H1 (cell line): ENCODE results near the gene FGFR2. TPM values are rescaled to one million over a fixed set of nuclear protein-coding genes. Genes with fewer than 3 reads are reported as not detected.

Source experiments
- CTCF ChIA-PET: fragments of 300-600 bp; sonication (Branson Sonifier 250); formaldehyde crosslinking; loops from one replicate; lab custom pipeline; 2021; ENCODE audit not compliant: partially characterized antibody; lab: Charles Lee
- POLR2A ChIA-PET: fragments of 300-600 bp; sonication (Branson Sonifier 250); formaldehyde crosslinking; loops from one replicate; lab custom pipeline; 2021; ENCODE audit warnings: inconsistent platforms; ENCODE audit not compliant: partially characterized antibody; lab: Charles Lee
- DNase-seq, 2 experiments: peaks; one replicate each; pipeline versions ENCODE4 v3.0.0 to v3.0.0-alpha.2; 2010 to 2022; ENCODE audit warnings: low spot score in 2 of 2, low read depth in 1 of 2, mixed read lengths in 1 of 2
- FAIRE-seq: peaks from 2 replicates; lab custom pipeline; 2011; peaks lifted over from hg19 to GRCh38; lab: Jason Lieb, UNC
- H2AFZ ChIP-seq: 2 replicates; pipeline ENCODE4 v1.8.1; 2012; ENCODE audit warnings: low read length, inconsistent platforms
- H2AK5ac ChIP-seq: 2 replicates; pipeline ENCODE4 v1.6.1; 2013; ENCODE audit warnings: low read depth, low read length
- H2BK120ac ChIP-seq: replicated peaks from 2 replicates; pipeline ENCODE3; 2013; ENCODE audit warnings: low read depth, low read length, inconsistent platforms
- H2BK12ac ChIP-seq: 2 replicates; pipeline ENCODE4 v1.6.1; 2013; ENCODE audit warnings: low read depth, low read length
- H2BK15ac ChIP-seq: 2 replicates; pipeline ENCODE4 v1.6.1; 2013; ENCODE audit warnings: low read length
- H2BK20ac ChIP-seq: 2 replicates; pipeline ENCODE4 v1.6.1; 2013; ENCODE audit warnings: low read length
- H2BK5ac ChIP-seq: 2 replicates; pipeline ENCODE4 v1.6.1; 2013; ENCODE audit warnings: low read depth, low read length
- H3K14ac ChIP-seq: 2 replicates; pipeline ENCODE4 v1.6.1; 2013; ENCODE audit warnings: inconsistent platforms; ENCODE audit not compliant: insufficient read length
- H3K18ac ChIP-seq: 2 replicates; pipeline ENCODE4 v1.6.1; 2013; ENCODE audit warnings: low read length; ENCODE audit errors: extremely low read depth
- H3K23ac ChIP-seq: 2 replicates; pipeline ENCODE4 v1.6.1; 2013; ENCODE audit warnings: inconsistent platforms; ENCODE audit not compliant: insufficient read length
- H3K23me2 ChIP-seq: 2 replicates; pipeline ENCODE4 v1.6.1; 2013; ENCODE audit warnings: low read depth, low read length
- H3K27ac ChIP-seq: 2 replicates; pipeline ENCODE4 v1.6.1; 2011; ENCODE audit warnings: low read depth, low read length, inconsistent platforms
- H3K27me3 ChIP-seq, 4 experiments: replicated peaks in 1 of 4; 1 replicate in 1 of 4; 2 replicates in 3 of 4; pipeline versions ENCODE4 v1.6.1 to v1.8.1; 2011 to 2013; ENCODE audit warnings: low read length in 3 of 4, mild to moderate bottlenecking in 3 of 4, inconsistent platforms in 2 of 4, mixed read lengths in 2 of 4, moderate library complexity in 1 of 4; ENCODE audit not compliant: control insufficient read depth in 3 of 4, insufficient read depth in 3 of 4; ENCODE audit errors: extremely low read depth in 1 of 4
- H3K36me3 ChIP-seq, 4 experiments: 2 replicates each; pipeline versions ENCODE4 v1.6.1 to v1.8.1; 2011 to 2013; ENCODE audit warnings: mild to moderate bottlenecking in 4 of 4, low read length in 3 of 4, moderate library complexity in 2 of 4, control low read depth in 1 of 4, inconsistent platforms in 1 of 4; ENCODE audit not compliant: insufficient read depth in 4 of 4, control insufficient read depth in 2 of 4
- H3K4ac ChIP-seq: replicated peaks from 2 replicates; pipeline ENCODE3; 2013; ENCODE audit warnings: low read length, low read depth, mixed read lengths, inconsistent platforms; ENCODE audit not compliant: insufficient read length
- H3K4me1 ChIP-seq, 4 experiments: replicated peaks in 1 of 4; 1 replicate in 1 of 4; 2 replicates in 3 of 4; pipeline versions ENCODE4 v1.6.1 to v1.8.1; 2011 to 2013; ENCODE audit warnings: low read length in 3 of 4, inconsistent platforms in 2 of 4, mixed read lengths in 1 of 4; ENCODE audit not compliant: insufficient read depth in 4 of 4, control insufficient read depth in 3 of 4
- H3K4me2 ChIP-seq, 2 experiments: 2 replicates each; pipeline versions ENCODE4 v1.6.1 to v1.8.1; 2011 to 2013; ENCODE audit warnings: low read depth in 2 of 2, low read length in 2 of 2, control low read depth in 1 of 2, inconsistent platforms in 1 of 2, mild to moderate bottlenecking in 1 of 2; ENCODE audit not compliant: insufficient read depth in 1 of 2
- H3K4me3 ChIP-seq, 4 experiments: fragments of 200-600, 300-600 bp in 1 of 4; sonication (generic), shearing (Covaris generic), sonication (Bioruptor Twin) in 1 of 4; 2 replicates each; pipeline versions ENCODE4 v1.5.1 to v1.8.1; 2011 to 2016; ENCODE audit warnings: low read length in 4 of 4, low read depth in 3 of 4, control low read depth in 2 of 4, inconsistent platforms in 2 of 4, mild to moderate bottlenecking in 2 of 4, mixed read lengths in 1 of 4, moderate library complexity in 1 of 4; ENCODE audit not compliant: insufficient read depth in 2 of 4; ENCODE audit errors: extremely low read depth in 1 of 4
- H3K56ac ChIP-seq: replicated peaks from 2 replicates; pipeline ENCODE3; 2013; ENCODE audit warnings: low read depth, mild to moderate bottlenecking, mixed read lengths, low read length, inconsistent platforms; ENCODE audit not compliant: insufficient read length
- H3K79me1 ChIP-seq: 2 replicates; pipeline ENCODE4 v1.6.1; 2013; ENCODE audit warnings: low read depth, low read length, control low read depth
- H3K79me2 ChIP-seq, 2 experiments: 2 replicates each; pipeline versions ENCODE4 v1.6.1 to v1.8.1; 2012 to 2013; ENCODE audit warnings: low read length in 2 of 2, mild to moderate bottlenecking in 2 of 2, inconsistent platforms in 1 of 2; ENCODE audit not compliant: insufficient read depth in 2 of 2, control insufficient read depth in 1 of 2
- H3K9ac ChIP-seq, 4 experiments: replicated peaks in 1 of 4; 1 replicate in 1 of 4; 2 replicates in 3 of 4; pipeline versions ENCODE4 v1.6.1 to v1.8.1; 2011 to 2013; ENCODE audit warnings: low read depth in 3 of 4, low read length in 3 of 4, control low read depth in 2 of 4, mild to moderate bottlenecking in 2 of 4, moderate library complexity in 2 of 4, inconsistent platforms in 1 of 4; ENCODE audit errors: extremely low read depth in 1 of 4
- H3K9me3 ChIP-seq, 2 experiments: 2 replicates each; pipeline versions ENCODE4 v1.6.1 to v1.8.1; 2012 to 2013; ENCODE audit warnings: mild to moderate bottlenecking in 2 of 2, moderate library complexity in 2 of 2, control low read depth in 1 of 2, inconsistent platforms in 1 of 2, low read depth in 1 of 2, low read length in 1 of 2, mixed read lengths in 1 of 2; ENCODE audit not compliant: insufficient read depth in 2 of 2
- H4K20me1 ChIP-seq, 2 experiments: replicated peaks in 1 of 2; 2 replicates each; pipeline versions ENCODE3 to v1.8.1; 2011 to 2013; ENCODE audit warnings: inconsistent platforms in 2 of 2, low read length in 2 of 2, mild to moderate bottlenecking in 1 of 2; ENCODE audit not compliant: insufficient read depth in 2 of 2, control insufficient read depth in 1 of 2
- H4K5ac ChIP-seq: 2 replicates; pipeline ENCODE4 v1.6.1; 2013; ENCODE audit warnings: low read length, low read depth, mixed read lengths, inconsistent platforms; ENCODE audit not compliant: insufficient read length
- H4K8ac ChIP-seq: 2 replicates; pipeline ENCODE4 v1.8.0; 2013; ENCODE audit warnings: mild to moderate bottlenecking, moderate library complexity, low read length, inconsistent platforms; ENCODE audit not compliant: insufficient read depth; ENCODE audit errors: extremely low read depth
- H4K91ac ChIP-seq: replicated peaks from 2 replicates; pipeline ENCODE3; 2013; ENCODE audit warnings: low read length, mixed read lengths, inconsistent platforms; ENCODE audit not compliant: insufficient read length
- BACH1 ChIP-seq: IDR thresholded peaks from 2 replicates; pipeline ENCODE4 v1.6.1; 2012; ENCODE audit warnings: low read length, improper control_type of control experiment
- CTCF ChIP-seq, 3 experiments: IDR thresholded peaks; 1 replicate in 2 of 3; 2 replicates in 1 of 3; pipeline versions ENCODE4 v1.5.1 to v1.6.1; 2011; ENCODE audit warnings: low read length in 3 of 3, mild to moderate bottlenecking in 3 of 3, inconsistent platforms in 2 of 3, low read depth in 1 of 3, moderate library complexity in 1 of 3; ENCODE audit not compliant: insufficient read depth in 1 of 3; ENCODE audit errors: control extremely low read depth in 1 of 3
- E2F6 ChIP-seq: IDR thresholded peaks from 2 replicates; pipeline ENCODE4 v1.6.1; 2012; ENCODE audit warnings: inconsistent platforms
- GTF2F1 ChIP-seq: IDR thresholded peaks from 2 replicates; pipeline ENCODE4 v1.6.1; 2012; ENCODE audit warnings: low read depth, low read length, improper control_type of control experiment, borderline replicate concordance
- JUND ChIP-seq: IDR thresholded peaks from 2 replicates; pipeline ENCODE4 v1.6.1; 2011; ENCODE audit warnings: mild to moderate bottlenecking, improper control_type of control experiment, low read length
- RXRA ChIP-seq: IDR thresholded peaks from 2 replicates; pipeline ENCODE4 v1.6.1; 2011; ENCODE audit warnings: low read depth, mild to moderate bottlenecking, low read length, moderate library complexity; ENCODE audit not compliant: insufficient read depth
- SUZ12 ChIP-seq: fragments of 200-600 bp; sonication (generic); IDR thresholded peaks from 2 replicates; pipeline ENCODE4 v1.6.1; 2012; ENCODE audit warnings: mild to moderate bottlenecking, inconsistent platforms, low read length, moderate library complexity, mixed read lengths
- WGBS, 2 experiments: shearing (Covaris generic) in 1 of 2; methylation state at CpG; one replicate each; pipeline versions ENCODE4 v1.1.6 to v1.1.7; 2013 to 2015; ENCODE audit warnings: low lambda C conversion rate in 2 of 2, mixed read lengths in 2 of 2, inconsistent platforms in 1 of 2, low coverage in 1 of 2, missing lambda C conversion rate in 1 of 2; ENCODE audit not compliant: insufficient replicate concordance in 2 of 2, insufficient coverage in 1 of 2, insufficient read length in 1 of 2; ENCODE audit errors: extremely low coverage in 1 of 2, missing lambda C conversion rate in 1 of 2; 5-methylcytosine and 5-hydroxymethylcytosine counted together
- polyA plus RNA-seq, 7 experiments: library from polyadenylated mRNA; depleted of rRNA in 3 of 7; stranded (reverse) in 5 of 7; unstranded in 2 of 7; fragments of >200 nt in 5 of 7; fragments of 200-250 nt in 2 of 7; gene quantifications; 1 replicate in 5 of 7; 2 replicates in 1 of 7; 4 replicates in 1 of 7; pipeline versions ENCODE4 v1.2.1 to v1.2.3, GENCODE V29; 2011 to 2013; ENCODE audit warnings: missing spikeins in 2 of 7, mixed read lengths in 2 of 7
- total RNA-seq: library from RNA; stranded (reverse); fragmentation: NEBNext Ultra II Directional; extraction: Animal tissue kit (Norgen Biotek cat#: 25700); gene quantifications from 2 replicates; pipeline ENCODE4 v1.2.1, GENCODE V29; 2021

FGFR2 gene
- total and polyA plus RNA-seq, 2 of the 8 experiments (the other 6 are each of a cell fraction or from before 2014, with no cell fraction given), result 50.2 to 81.2 TPM

DNA sequence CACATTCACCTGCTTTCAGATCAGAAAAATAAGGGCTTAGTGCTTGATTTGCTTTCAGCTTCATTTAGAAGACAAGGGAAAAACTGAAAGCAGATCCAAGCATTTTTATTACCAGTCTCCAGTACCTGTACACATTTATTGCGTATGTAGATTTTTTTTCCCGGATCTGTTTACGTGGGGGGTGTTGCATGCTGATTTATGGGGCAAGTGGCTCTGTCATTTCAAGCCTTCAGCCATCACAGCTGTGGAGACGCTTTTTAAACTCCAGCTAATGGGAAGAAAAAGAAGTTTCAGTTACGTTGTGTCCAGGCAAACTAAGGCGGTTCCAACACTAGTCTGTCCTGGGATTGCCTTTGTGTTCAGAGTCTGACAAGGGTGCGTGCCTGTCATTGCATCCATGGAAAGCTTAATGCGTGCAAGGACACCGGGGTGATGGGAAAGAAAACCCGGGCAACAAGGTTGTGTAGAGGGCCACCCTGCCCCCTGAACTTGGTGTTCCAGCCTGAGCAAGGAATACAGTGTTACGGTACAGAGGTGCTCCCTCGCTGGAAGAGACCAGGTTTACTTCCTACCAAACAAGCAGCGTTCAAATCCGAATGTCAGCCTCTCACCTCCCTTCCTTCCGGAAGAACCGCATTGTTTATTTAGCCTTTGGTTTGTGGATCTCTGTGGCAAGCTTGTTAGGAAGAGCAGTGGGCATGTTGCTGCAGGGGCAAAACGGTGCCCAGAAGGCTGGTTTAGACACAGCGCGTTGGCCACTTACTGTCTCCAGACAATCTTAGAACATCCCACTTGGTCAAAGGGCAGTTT is 128.2 kb downstream of the FGFR2 start:
- no peak overlapping the region for H4K5ac ChIP-seq
- H3K36me3 ChIP-seq, result no peaks in the 10 kb centered on the region
- H3K23me2 ChIP-seq, result no peaks in the 10 kb centered on the region
- no peaks in the 10 kb centered on the region for H3K79me2 ChIP-seq
- H2BK15ac ChIP-seq, result no peak overlapping the region
- no peak overlapping the region for H2BK12ac ChIP-seq
- ChIA-PET POLR2A (no interaction called here), CTCF (interaction anchor here (1.0 kb wide), 1 partner anchor 109 kb away, joined by 3 read pairs; no protein-coding TSS in a partner anchor)
- no peak overlapping the region; the same call in 1 of the 2 replicates for H4K8ac ChIP-seq
- H3K27ac ChIP-seq, result no peak overlapping the region
- DNase-seq (no peak), FAIRE-seq (no peak)
- no peak overlapping the region for H3K9ac ChIP-seq
- no peak overlapping the region for H3K4me2 ChIP-seq
- H3K23ac ChIP-seq, result no peak overlapping the region
- no peak overlapping the region for H4K91ac ChIP-seq
- no peak overlapping the region for H2BK20ac ChIP-seq
- TF ChIP-seq GTF2F1 (no peak), CTCF (IDR thresholded peaks at IDR 0.05; ENCODE audit: control extremely low read depth in 1 of 3, insufficient read depth in 1 of 3, low read depth in 1 of 3, low read length in 3 of 3) (no peak), E2F6 (no peak), BACH1 (no peak), SUZ12 (no peak), JUND (no peak), RXRA (no peak)
- no peaks in the 10 kb centered on the region for H4K20me1 ChIP-seq
- H2BK120ac ChIP-seq, result no peak overlapping the region
- WGBS, 2 experiments, result 88% methylated on average over 19 of the region's 19 CpGs; no CpG with 5 or more reads in 1 of the 2 experiments
- H3K14ac ChIP-seq, result no peak overlapping the region
- H3K4me3 ChIP-seq, result no peak overlapping the region
- H3K27me3 ChIP-seq, result 0 out of 7 replicates have a peak, but pooled peaks cover 0 to 4% (median 0%) of the 10 kb centered on the region in 4 experiments
- no peak overlapping the region for H3K56ac ChIP-seq
- no peak overlapping the region for H2AK5ac ChIP-seq
- H3K4ac ChIP-seq, result no peak overlapping the region
- no peaks in the 10 kb centered on the region; a peak in 1 of 7 replicates for H3K4me1 ChIP-seq
- H2AFZ ChIP-seq, result 0 out of 2 replicates have a peak overlapping the region, but pooled peaks have one; percentile 33
- no peaks in the 10 kb centered on the region for H3K79me1 ChIP-seq
- no peak overlapping the region for H3K18ac ChIP-seq
- H3K9me3 ChIP-seq, result no peaks in the 10 kb centered on the region
- no peak overlapping the region for H2BK5ac ChIP-seq
